NCI-H2196 (cell line): ENCODE data around the gene NUP188.

Experiments
- DNase-seq: peaks from one replicate; lab custom pipeline; 2025; ENCODE audit not compliant: unreplicated experiment; lab: John Stamatoyannopoulos, UW

Gene NUP188

DNA sequence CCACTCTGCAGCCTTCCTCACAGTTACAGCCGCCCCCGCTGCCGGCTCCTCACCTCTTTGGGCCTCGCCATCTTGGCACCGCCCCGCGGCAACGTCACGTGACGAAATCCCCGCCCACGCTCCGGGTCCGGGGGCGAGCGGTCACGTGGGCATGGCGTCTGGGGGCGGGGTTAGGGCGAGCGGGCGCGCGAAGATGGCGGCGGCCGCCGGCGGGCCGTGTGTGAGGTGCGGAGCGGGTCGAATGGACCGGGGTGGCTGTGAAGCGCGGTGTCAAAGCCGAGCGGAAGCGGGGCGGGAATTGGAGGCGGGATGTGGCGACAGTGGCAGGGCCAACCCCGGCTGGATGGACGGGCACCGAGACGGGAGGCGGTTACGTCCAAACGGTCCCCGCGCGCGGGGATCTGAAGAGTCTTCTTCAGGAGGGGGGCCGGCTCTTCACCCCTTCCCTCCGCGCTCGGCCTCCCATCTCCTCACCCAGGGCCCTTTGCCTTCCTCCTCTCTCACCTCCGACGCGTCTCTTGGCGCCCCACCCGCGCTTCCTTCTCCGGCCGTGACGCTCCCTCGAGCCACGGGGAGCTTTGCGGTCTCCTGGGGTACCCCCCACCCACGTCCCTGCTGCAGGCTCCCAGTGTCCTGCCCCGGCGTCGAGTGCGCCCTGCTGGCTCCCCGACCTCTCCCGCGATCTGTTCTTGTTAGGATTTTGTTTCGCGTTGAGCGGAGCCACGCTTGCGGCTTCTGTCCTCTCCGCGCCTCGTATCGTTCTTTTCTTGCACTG is at the start of gene NUP188, which contains the start of gene DOLK:
Gene NUP188, plus strand, starts transcription at position 173 of the 775 bp plus-strand sequence. Its CDS starts 21 bp downstream, at position 194.
Gene DOLK, minus strand, starts transcription at position 77 of the 775 bp plus-strand sequence. CDS start 300 bp downstream, outside the sequence.
- DNase-seq, result peak; percentile 97

DNA sequence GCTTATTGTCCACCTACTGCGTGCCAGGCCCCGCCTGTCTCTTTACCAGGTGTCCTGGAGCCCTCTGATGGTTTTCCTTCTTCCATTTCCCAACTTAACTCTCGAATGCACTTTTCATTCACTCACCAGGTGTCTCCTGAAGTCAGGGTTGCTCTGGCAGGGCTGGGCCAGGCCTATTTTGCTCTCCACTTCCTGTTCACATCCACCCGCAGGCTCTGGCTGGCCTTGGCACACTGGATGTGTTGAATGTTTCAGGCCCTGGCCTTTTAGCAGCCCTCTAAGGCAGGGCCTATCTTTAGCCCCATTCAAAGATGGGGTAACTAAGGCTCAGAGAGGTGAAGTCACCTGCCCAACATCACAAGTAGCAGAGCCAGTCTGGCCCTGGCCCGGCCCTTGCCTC is 49.1 kb upstream of the NUP188 start:
- no peak for DNase-seq

DNA sequence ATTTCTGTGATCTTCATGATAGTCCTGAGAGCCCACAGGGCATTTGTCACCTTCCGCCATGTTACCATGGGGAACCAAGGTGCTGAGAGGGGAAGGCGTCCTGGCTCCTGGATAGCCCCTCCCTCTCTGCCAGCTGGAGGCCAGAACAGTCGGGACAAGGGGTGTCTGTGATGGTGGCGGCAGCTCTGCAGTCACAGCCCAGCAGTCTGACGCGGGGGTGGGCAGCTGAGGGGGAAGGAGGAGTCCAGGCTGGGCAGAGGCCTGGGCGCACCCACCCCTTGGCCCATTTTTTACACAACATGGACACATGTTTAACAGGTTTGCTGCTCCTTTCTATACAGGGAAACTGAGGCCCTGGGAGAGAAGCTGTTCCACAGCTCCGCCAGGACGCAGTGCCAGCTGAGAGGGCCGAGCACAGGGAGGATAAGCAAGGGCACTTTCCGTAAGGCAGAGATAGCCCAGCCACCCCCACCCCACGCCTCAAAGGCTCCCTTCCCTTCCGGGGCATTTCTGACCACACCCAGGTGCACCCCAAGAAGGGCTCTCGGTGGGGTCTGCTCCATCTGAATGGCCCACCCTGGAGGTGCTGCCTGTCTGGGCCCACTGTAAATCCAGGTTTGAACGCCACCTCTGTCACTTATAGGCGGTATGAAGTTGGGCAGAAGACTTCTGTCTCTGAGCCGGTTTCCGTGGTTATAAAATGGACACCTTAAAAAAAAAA is 48.5 kb upstream of the NUP188 start:
- DNase-seq, result no peak

GRCh38 chr9:128899566-128900322 is 47.8 kb upstream of the NUP188 start:
- no peak for DNase-seq

DNA sequence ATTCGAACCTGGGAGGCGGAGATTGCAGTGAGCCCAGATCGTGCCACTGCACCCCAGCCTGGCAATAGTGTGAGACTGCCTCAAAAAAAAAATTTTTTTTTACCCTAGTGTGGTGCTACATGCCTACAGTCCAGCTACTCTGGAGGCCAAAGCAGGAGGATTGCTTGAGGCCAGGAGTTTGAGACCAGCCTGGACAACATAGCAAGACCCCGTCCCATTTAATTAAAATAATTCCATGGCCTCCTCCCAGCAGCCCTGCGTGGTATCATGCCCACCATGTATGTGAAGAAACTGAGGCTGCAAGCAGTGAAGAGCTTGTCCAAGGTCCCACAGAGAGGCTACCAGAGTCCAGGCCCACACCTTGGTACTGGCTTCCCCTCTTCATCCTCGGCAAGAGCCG is 46.1 kb upstream of the NUP188 start:
- no peak for DNase-seq

DNA sequence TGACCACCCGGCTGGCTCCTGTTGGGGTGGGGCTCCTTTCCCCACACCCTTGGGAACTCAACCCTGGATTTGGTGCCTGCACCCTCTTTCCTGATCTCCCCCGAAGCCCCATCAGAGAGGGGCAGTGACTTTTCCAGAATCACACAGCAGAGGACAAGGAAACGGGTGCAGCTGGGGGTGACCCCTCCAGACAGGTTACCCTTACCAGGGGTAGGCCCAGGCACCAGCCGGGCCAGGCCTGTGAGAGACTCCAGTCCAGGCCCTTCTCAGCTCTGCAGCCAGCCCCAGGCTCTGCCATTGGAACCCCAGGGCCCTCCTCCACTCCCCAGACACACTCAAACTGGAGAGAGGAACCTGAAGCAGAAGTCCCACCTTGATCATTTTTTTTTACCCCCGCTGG is 45.7 kb upstream of the NUP188 start:
- no peak for DNase-seq

DNA sequence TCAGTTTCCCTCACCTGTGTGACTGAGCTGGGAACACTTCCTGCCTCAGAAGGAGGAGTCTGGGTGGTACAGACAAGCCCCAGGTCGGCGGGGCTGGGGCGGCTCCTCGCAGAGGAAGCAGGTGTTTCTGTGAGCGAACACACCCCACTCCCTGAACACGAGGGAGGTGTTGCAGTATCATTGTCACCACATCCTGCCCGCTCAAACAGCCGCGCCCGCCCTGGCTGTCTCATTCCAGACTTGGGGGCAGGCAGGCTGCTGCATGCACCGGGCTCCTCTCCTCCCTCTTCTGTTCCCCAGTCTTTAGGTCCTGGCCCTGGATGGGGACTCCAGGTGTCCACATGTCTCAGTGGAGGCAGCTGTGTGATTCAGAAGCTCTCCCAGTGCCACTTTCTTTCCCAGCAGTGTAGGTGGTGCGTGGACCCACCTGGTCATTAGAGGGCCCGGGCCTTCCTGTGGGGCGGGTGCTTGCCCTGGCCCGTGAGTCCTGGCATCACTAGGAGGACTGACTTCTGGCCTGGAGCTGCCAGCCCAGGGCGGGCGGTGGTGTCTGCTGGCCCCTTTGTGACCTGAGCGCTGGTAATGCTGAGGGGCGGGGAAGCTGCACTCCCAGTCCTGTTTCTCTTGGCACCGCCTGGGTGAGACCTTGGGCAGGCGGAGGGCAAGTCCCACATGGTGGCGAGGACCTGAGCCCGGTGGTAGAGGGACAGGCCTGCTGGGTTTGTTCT is 45.0 kb upstream of the NUP188 start:
- DNase-seq, result peak; percentile 63

DNA sequence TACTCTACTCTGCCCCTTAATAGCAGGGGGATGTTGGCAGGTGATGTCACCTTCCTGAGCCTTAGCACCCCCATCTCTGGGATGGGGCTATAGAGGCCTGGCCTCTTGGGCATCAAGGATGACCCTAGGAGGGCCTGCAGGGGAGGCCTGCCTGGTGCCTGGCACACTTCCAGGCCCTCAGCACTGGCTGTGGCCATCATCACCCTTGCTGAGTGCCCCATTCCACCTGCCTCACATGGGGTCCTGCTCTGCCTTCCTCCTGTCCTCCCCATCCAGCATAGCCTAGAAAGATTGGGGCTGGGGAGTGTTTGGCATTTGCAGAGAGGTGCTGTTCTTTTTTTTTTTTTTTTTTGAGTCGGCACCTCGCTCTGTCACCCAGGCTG is 44.4 kb upstream of the NUP188 start:
- DNase-seq, result no peak

- DNase-seq, result no peak
These were observed 43.5 kb upstream of the NUP188 start for GRCh38 chr9:128903871-128904620.

- no peak for DNase-seq
These were observed 41.5 kb upstream of the NUP188 start for GRCh38 chr9:128905964-128906363.

DNA sequence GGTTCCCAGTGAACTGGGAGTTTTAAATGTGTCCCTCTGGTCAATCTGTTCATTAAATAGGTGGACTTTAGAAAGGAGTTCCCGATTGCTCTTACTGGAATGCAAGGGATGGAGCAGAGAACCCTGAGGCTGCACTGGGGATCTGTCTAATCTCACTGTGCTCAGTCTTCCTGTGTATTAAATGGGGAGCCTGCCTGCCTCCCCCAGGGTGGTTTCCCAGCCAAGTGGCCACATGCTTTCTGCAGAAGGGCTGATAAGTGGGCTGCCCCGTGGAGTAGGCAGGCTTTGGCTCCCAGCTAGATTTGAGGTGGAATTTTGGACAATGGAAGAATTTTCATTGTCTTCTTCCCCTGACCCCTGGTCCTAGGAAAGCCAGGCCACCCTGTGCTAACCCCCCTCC is 40.8 kb upstream of the NUP188 start:
- no peak for DNase-seq

DNA sequence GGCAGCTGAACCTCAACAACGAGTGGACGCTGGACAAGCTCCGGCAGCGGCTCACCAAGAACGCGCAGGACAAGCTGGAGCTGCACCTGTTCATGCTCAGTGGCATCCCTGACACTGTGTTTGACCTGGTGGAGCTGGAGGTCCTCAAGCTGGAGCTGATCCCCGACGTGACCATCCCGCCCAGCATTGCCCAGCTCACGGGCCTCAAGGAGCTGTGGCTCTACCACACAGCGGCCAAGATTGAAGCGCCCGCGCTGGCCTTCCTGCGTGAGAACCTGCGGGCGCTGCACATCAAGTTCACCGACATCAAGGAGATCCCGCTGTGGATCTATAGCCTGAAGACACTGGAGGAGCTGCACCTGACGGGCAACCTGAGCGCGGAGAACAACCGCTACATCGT is 39.1 kb upstream of the NUP188 start:
- no peak for DNase-seq

DNA sequence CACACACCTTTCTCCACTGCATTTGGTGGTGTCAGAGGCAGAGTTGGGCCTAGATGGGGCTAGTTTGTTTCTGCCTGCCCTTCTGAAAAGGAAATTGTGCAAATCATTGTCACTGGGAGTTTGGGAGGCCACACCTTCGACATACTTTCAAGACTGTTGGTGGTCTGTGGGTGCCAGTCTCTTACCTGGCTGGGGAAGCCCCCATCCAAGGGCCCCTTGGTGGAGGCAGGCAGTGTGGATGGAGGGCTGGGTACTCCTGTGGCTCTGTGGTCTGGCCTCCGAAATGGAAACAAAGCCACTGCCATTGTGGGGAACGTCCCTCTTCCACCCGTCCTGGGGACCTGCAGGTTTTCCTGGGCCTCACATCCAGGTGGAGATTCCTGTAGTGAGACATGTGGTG is 37.6 kb upstream of the NUP188 start:
- no peak for DNase-seq

- DNase-seq, result no peak
These were observed 36.6 kb upstream of the NUP188 start for GRCh38 chr9:128910906-128911305.

DNA sequence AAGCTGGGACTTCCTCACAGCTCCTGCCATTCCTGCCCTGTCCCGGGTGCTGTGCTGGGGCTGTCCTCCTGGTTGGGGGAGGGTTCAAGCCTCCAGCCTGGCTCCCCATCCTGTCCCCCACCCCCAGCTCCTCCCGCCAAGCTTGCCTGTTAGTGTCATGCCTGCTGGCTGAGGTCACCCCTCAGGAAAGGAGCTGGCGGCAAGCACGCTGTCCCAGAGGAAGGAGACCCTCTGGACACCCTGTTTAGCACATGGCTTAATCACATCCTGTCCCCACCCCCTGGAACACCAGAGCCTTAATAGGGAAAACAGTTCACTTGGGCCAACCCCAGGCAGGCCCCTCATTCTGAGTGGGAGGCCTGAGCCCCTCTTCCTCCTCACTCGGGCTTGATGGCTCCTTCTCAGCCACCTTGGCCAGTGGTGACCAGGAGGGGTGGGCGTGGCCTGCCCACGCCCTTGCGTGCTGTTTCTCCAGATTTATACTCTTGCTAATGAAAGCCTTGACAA is 35.9 kb upstream of the NUP188 start:
- DNase-seq, result no peak

DNA sequence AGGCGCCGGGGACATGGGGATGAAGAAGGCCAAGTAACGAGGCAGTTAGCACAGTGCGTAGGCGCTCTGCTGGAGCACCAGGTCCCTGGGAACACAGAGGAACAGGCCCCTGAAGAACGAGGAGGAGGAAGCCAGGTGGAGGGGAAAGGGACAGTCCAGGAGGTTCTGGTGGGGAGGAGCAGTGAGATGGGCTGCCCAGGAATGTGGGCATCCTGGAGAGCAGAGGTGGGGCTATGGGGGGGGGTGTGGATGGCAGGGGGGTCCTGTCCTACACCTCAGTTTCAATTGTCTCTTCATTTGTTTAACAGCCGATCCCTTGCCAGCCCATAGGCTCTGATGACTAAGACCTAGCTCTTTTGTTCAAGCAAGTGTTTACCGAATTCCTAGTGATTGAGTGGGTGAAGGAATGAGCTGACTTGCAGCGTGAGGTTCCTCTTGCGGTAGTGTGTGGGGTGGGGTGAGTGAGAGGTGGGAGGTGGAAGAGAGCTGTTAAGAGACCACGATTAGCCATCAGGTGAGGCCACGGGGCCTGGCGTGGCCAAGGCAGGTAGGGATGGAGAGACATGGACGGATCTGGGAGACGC is 35.1 kb upstream of the NUP188 start:
- peak; percentile 16 for DNase-seq

DNA sequence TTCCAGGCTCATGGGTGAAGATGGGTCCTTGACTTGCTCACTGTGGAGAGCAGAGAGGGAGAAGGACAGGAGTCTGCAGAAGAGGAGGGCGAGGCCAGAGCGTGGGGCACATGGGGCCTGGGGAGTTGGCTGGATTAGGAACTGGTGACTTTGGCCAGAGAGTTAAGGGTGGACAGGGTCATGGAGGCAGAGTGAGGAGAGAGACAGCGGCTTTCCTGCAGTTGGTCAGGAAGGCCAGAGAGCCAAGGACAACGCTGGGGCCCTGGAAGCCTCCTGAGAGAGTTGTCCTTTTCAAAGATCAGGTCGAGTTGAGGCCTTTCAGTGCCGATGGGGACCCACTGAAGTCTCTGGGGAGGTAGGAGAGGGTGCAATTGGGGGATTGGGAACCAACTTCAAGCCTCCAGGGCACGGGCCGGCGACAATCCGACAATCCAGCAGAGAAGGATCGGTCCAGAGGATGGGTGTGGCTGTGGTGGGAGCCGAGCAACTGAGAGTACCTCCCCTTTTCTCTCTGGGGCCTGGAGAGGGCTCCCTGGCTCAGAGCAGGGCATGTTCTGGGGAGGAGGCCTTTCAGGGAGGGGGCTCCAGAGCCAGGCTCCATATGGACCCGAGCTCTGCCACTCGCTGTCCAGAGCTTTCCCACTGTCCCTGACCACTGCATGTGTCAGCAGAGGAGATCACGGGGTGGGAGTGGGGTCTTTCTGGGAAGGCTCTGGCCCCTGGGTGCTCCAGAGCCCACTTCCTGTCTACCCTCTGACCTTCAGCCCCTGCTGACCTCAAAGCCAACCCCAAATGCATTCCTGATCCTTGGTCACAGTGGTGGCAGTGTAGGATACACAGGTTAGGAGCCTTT is 34.2 kb upstream of the NUP188 start:
- no peak for DNase-seq

DNA sequence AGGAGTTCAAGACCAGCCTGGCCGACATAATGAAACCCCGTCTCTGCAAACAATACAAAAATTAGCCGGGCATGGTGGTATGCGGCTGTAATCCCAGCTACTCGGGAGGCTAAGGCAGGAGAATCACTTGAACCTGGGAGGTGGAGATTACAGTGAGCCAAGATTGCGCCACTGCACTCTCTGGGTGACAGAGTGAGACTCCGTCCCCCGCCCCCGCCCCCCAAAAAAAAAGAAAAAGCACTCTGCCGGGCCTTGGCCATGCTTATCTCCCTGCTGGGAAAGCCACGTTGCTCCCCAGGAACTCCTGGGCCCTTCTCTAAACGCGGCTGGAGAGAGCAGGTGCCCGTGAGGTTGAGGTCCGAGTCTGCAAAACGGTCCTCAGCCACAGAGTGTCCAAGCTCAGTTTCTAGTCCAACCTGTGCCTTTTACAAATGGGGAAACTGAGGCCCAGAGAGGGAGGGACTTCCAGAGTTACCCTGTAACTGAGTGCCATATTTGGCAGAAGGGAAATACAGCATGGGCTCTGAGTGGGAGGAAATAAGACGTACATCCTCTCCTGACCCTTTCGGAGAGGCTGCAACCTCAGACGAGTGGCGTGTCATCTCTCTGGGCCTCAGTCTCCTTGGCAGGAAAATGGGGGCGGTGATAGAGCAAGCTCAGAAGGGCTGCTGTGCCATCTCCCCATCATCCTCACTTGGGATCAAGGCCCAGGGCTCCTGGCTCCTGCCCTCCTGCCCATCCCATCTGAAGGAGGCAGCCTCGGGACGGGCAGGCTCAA is 33.3 kb upstream of the NUP188 start:
- DNase-seq, result no peak
